Measurements from ENCODE around the gene VAMP1.
"Not testable (repeated sequence)": the region's sequence is repeated elsewhere in the genome, so short reads cannot be mapped to it uniquely, and the experiment has no call there.

The VAMP1 gene, protein sequence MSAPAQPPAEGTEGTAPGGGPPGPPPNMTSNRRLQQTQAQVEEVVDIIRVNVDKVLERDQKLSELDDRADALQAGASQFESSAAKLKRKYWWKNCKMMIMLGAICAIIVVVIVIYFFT

DNA sequence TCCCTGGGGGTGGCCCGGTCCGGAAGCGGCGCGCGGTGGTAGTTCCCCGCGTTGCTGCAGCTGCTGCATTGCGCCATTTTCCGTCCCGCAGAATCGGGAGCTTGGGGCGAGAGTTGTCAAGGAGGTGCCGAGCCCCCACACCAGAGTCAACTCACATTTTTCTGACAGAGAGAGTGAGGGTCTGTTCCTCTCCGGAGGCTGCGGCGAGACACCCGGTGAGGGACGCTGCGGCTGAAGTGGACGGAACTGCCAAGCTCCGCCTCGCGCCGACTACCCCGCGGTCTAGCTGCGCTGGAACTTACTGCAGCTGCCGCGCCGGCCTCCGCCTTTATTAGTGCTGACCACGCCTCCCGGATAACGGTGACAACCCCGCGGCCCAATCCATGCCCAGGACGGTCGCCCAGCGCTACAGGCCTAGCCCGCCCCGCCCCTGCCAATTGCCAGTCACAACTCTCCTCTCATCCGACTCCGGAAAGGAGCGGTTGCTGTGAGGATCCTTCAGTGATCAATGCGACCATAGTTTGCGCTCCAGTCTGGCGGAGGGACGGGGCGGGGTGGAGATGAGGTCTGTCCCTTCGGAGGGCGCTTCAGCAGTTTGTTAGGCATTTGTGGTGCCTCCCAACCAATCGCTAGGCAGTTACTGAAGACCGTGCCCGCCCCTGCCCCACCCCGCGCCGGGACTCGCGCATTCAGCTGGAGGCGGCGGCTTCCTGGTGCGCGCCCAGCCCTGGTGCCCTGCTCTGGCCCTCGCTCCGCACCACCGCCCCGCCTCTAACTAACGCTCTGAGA, at the start of gene VAMP1:
VAMP1 (minus strand) TSS at position 303 of the 789 bp plus-strand sequence; CDS start at position 157, 146 bp downstream.
- DNase-seq, result peak; percentile 42 to 66

DNA sequence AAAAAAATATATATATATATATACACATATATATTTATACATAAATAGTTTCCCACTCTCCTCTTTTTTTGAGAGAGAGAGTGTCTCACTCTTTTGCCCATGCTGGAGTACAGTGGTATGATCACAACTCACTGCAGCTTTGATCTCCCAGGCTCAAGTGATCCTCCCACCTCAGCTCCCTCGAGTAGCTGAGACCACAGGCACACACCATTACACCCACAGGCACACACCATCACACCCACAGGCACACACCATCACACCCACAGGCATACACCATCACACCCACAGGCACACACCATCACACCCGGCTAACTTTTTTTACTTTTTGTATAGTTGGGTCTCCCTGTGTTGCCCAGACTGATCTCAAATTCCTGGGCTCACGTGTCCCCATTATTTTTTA, 49.7 kb upstream of the VAMP1 start:
- no peak for DNase-seq

DNA sequence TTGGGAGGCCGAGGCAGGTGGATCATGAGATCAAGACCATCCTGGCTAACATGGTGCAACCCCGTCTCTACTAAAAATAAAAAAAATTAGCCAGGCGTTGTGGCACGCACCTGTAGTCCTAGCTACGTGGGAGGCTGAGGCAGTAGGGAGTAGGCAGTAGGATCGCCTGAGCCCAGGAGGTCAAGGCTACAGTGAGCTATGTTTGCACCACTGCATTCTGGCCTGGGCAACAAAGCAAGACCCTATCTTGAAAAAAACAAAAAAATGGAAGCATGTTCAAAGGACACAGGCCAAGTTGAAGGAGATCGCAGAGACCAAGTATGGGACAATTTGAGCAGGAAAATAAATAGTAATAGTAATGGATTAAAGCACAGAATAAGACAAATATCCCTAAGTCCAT, 37.6 kb upstream of the VAMP1 start:
- DNase-seq, result no peak

DNA sequence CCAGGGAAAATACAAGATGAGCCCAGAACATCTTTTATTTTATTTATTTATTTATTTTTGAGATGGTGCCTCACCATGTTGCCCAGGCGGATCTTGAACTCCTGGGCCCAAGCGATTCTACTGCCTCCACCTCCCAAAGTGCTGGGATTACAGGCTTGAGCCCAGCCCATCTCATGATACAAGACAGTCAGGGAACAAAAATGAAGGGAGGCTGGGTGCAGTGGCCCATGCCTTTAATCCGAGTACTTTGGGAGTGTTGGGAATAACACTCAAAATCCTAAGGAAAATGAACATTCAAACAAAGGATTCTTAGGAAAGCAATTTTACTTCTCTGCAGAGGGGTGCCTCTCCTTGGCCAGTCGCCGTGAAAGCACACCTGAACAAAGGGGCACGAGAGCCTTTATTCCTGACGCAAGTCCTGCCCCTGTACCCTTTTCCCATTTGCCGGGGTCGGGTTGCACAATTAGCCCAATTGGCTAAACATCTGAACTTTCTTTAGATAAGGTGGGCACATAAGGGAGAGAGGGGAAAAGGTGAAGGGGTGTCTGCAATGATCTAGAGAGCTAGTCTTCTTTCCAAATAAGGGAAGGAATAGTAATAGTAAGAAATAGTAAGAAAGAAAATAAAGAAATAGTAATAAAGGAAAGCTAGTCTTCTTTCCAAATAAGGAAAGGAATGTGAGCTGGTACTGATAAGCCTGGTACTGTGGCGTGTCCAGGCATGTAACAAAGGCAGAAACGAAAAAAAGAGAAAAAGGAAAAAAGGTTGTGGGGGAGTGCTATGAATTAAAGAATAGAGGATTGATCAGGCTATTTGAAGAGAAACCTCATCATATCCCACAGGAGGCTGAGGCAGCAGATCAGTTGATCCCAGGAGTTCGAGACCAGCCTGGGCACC, 36.9 kb upstream of the VAMP1 start:
- no peak for DNase-seq

DNA sequence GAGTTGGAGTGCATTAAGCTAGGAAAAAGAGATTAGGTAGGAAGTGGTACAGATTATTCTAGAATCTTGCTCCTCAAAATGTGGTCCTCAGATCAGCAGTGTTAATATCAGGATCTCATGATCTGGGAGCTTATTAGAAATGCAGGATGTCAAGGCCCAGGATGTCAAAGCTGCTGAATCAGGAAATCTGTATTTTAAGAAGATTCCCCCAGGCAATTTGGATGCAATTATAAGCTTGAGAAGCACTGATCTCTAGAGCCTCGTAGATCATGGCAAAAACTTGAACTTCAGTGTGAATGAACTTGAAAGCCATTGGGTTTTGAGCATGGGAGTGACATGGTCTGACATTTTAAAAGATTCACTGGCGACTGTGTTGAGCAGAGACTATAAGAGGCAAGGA, 30.0 kb upstream of the VAMP1 start:
- DNase-seq, result no peak

DNA sequence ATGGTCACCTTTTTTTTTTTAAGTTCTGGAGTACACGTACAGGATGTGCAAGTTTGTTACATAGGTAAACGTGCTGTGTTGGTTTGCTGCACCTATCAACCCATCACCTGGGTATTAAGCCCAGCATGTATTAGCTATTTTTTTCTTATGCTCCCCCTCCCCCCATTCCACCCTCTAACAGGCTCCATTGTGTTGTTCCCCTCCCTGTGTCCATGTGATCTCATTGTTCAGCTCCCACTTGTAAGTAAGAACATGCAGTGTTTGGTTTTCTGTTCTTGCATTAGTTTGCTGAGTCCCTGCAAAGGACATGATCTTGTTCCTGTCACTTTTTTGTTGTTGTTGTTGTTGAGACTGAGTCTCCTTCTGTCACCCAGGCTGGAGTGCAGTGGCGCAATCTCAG, 26.8 kb upstream of the VAMP1 start:
- not testable (repeated sequence) for DNase-seq

DNA sequence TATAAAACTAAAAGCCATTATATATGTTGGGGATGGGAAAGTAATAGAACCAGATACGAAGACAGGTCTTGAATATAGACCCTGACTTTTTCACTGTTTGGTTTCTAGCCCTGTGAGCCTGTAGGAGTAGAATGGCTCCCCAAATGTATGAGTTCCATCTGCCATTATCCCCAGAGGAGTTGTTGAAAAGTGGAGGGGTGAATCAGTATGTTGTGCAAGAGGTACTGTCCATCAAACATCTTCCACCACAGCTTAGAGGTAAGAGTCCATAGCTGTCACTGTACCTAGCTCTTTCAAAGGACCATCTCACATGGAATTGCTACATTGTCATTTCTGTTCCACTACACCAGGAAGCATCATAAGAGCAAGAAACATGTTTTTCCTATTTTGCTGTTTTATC, 24.5 kb upstream of the VAMP1 start:
- no peak for DNase-seq

DNA sequence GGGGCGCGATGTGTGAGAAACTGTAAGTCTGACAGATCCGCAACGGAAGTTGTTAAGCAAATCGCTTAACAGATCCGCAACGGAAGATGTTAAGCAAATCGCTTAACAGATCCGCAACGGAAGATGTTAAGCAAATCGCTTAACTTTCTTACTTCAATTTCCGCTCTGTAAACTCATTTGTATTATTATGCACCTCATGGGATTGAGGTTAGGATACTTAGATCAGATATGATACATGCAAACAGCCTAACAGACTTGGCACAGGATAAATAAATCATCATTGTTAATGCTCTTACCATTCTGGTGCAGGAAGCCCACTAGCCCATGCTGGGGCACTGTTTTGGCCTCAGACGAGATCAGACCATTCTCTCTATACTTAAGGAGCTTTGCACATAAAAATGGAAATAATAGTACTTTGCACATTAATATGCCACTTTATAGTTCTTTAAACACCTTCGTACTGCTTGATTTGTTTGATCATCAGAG, 23.8 kb upstream of the VAMP1 start:
- DNase-seq, result no peak

DNA sequence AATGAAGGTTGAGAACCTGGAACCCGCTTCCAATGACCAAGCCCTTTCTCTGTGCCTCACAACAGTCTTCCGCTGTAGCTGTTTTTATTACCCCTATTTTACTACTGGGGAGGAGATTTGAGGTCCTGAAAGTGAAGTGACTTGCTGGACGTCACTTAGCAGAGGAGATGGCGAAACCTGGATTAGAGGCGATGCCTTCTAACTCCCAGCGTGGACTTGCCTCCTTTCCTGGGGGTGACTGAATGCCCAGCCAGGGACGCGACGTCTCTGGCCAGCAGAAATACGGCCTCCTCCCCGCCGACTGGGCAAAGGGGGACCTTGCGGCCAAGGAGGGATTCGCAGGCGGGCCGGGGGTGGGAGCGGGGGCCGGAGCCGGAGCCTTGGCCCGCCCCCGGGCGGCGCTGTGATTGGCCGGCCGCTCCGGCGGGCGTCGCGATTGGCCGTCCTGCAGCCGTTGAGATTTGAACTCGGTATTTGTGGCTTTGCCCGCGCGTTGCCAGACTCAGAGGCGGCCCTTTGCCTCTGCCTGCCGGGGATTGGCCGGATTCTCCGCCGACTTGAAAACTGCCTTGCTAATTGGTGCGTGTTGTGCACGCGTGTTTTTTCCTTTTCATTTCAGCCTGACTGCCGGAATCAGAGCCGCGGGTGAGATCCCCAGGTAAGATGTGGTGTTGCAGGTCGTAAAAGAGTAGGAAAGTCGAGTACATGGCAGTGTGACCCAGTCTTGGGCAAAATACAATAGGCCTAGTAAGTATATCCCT, 23.2 kb upstream of the VAMP1 start, which contains the start of gene NCAPD2:
NCAPD2 (plus strand) TSS at position 606 of the 761 bp plus-strand sequence. CDS start 997 bp downstream, outside the sequence.
- DNase-seq, result peak; percentile 88 to 93

DNA sequence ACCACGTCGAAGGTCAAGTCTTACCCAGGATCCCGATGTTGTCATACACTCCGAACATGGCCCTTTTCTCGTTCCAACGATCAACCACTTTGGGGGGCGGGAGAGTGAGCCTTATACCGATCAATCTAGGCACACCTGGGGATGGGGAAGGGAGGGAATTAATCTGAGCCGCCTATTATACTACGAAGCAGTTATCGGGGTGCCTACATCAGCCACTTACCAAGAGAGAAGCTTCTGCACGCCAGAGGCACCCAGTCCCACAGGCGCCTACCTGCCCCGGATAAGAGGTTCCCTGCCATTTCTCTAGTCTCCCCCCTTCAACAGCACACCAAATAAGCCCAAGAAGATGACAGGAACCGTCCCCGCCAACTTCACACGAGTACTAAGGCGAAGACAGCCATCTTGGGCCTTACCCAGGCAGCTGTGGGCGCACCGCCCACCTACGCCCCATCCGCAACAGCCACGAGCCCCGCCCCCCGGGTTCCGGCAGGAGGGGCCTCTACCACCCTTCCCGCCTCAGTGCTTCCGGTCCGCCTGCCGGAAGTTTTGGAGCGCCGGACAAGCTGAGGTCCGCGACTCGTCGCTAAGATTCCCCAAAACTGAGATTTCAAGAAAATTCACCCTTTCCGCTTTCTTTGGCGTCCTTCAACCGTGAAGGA, 22.5 kb upstream of the VAMP1 start, which contains the start of gene MRPL51:
MRPL51 (minus strand) TSS at position 425 of the 659 bp plus-strand sequence; CDS start at position 299, 126 bp downstream.
- peak; percentile 66 to 82 for DNase-seq

DNA sequence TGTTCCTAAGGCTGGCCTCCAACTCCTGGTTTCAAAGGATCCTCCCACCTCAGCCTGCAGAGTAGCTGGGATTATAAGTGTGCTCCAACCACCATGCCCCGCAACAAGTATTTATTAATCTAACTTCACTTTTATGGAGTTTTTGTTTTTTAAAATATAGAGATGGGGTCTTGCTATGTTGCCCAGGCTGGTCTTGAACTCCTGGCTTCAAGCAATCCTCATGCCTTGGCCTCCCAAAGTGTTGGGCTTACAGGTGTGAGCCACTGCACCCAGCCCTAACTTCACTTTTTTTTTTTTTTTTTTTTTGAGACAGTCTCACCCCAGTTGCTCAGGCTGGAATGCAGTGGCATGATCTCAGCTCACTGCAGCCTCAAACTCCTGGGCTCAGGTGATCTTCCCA, 20.2 kb upstream of the VAMP1 start:
- DNase-seq, result not testable (repeated sequence)

DNA sequence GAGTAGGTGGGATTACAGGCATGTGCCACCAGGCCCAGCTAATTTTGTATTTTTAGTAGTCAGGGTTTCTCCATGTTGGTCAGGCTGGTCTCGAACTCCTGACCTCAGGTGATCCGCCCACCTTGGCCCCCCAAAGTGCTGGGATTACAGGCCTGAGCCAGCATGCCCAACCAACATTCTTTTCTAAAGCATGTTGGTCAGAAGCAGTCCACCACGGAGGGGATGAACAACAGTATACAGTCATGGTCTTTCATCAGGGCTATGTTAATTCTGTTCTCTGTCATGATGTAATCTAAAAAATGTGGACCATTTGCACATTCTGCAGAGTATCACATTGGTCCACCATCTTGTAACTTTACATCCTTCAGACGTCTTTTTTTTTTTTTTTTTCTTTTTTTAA, 19.0 kb upstream of the VAMP1 start:
- DNase-seq, result no peak

DNA sequence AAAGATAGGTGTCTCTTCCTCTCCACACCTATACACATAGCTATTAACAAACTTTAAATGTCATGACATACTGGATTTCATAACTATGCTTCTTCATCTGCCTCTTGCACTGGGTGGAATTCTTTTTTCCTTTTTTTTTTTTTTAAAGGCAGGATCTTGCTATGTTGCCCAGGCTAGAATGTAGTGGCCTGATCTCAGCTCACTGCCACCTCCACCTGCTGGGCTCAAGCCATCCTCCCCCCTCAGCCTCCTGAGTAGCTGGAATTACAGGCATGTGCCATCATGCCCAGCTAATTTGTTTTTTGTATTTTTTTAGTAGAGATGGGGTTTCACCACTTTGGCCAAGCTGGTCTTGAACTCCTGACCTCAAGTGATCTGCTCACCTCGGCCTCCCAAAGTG, 17.8 kb upstream of the VAMP1 start:
- DNase-seq, result no peak

DNA sequence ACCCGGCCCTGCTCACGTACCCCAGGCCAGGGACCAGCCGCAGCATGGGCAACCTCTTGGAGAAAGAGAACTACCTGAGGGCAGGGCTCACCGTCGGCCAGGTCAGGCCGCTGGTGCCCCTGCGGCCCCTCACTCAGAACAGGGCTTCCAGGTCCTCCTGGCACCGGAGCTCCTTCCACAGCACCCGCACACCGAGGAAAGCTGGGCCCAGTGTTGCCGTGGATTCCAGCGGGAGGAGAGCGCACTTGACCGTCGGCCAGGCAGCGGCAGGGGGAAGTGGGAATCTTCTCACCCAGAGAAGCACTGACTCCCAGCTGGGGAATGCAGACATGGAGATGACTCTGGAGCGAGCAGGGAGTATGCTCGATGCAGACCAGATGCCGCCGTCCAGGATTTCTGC, 7.9 kb upstream of the VAMP1 start:
- DNase-seq, result no peak

DNA sequence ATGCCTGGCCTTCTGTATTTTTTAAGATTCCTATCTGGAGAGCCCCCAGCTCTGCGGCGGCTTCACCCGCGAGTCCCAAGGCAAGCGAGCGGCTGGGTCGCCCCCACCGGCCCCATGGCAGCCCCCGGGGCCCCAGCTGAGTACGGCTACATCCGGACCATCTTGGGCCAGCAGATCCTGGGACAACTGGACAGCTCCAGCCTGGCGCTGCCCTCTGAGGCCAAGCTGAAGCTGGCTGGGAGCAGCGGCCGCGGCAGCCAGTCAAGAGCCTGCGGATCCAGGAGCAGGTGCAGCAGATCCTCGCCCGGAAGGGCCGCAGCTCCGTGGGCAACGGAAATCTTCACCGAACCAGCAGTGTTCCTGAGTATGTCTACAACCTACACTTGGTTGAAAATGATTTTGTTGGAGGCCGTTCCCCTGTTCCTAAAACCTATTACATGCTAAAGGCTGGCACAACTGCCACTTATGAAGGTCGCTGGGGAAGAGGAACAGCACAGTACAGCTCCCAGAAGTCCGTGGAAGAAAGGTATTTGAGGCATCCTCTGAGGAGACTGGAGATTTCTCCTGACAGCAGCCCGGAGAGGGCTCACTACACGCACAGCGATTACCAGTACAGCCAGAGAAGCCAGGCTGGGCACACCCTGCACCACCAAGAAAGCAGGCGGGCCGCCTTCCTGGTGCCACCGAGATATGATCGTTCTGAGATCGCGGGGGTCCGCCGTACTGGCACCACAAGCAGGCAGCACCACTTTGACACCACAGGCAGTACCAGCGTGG, 7.3 kb upstream of the VAMP1 start:
- DNase-seq, result not testable (repeated sequence)

DNA sequence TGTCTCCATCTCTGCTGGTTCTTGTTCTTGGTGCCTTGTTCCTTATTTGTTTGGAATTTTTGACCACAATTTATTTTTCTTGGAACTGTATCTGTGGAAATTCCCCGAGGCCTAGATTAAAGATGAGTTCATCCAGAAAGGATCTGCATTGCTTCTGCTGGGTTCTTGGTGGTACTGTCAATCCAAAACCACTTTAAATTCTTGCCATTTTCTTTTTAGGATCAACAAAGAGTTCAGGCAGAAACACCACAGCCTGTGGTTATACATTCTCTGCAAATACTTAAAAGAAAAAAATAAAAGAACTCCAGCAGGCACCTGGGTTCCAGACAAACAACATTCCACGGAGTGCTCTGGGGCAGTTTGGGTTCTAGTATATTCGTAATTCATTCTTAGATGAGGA, 6.0 kb upstream of the VAMP1 start:
- no peak for DNase-seq

DNA sequence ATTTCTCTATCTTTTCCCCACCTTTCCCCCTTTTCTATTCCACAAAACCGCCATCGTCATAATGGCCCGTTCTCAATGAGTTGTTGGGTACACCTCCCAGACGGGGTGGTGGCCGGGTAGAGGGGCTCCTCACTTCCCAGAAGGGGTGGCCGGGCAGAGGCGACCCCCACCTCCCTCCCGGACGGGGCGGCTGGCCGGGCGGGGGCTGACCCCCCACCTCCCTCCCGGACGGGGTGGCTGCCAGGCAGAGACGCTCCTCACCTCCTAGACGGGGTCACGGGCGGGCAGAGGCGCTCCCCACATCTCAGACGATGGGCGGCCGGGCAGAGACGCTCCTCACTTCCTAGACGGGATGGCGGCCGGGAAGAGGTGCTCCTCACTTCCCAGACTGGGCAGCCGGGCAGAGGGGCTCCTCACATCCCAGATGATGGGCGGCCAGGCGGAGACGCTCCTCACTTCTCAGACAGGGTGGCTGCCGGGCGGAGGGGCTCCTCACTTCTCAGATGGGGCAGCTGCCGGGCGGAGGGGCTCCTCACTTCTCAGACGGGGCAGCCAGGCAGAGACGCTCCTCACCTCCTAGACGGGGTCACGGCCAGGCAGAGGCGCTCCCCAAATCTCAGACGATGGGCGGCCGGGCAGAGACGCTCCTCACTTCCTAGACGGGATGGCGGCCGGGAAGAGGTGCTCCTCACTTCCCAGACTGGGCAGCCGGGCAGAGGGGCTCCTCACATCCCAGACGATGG, 4.9 kb upstream of the VAMP1 start:
- DNase-seq, result not testable (repeated sequence)

DNA sequence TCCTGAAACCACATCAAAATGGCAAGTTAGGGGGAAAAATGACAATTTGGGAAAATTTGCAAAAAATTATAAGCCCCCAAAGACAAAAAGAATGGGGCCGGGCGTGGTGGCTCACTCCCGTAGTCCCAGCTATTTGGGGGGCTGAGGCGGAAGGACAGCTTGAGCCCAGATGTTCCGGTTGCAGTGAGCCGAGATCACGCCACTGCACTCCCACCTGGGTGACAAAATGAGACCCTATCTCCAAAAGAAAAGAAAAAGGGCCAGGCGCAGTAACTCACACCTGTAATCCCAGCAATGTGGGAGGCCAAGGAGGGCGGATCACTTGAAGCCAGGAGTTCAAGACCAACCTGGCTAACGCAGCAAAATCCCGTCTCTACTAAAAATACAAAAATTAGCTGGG, 2.0 kb upstream of the VAMP1 start:
- no peak for DNase-seq

DNA sequence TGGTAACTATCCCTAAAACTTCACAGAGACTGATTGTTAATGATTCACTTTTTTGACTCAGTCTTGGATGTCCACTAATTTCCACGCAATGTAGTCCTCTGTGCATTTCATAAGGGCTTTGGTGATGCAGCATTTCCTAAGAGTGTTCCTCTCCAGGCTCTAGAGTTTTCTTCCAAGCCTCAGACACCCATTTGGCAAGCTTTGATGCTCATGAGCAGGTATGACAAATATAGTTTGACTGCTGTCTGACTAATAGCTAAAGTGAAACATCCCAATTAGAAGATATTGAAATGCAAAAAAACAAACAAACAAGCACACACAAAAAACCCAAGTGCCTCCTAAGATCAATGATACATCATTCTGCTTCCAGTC, 1.5 kb upstream of the VAMP1 start:
- no peak for DNase-seq

DNA sequence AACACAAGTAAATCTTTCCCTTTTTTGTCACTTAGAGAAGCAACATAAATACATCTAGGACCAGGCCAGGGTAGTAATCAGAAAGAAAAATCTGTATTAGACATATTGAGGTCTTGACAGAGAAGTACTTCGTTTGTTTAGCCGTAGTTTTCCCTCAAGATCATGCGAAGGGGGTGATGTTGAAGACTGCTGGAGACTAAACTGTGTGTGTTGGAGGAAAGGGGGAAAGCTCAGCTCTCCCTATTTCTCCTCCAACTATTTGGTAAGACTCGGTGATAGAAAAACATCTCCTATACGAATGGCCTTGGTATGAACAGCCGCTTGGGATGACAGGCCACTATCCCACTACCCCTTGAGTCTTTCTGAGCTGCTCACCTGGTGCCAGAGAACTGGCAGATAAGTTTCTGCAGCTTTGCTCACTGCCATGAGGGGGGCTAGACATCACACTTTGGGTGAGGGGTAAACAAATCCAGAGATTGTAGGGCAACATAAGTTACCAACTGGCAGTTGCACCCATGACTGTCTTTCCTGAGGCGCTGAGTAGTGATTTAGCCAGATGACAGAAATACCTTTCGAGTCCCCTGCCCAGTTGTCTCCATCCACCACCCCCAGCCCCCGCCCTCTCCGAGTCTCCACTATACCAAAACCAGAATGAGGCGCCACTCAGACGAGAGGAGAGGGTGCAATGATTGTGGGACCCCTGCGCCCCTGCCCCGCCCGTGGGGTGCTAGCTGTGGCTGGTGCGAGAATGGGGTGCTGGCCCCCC, 685 bp downstream of the VAMP1 start:
- DNase-seq, result no peak
